GM18873 (cell line): ENCODE measurements around the gene NEK7.
A peak's percentile ranks its signal among the peaks of the same experiment; 100 is the strongest.

ENCODE experiments used
- ATAC-seq: cut with Tn5 transposase; IDR thresholded peaks from one replicate; pipeline ENCODE4 v1.9.1; 2021; ENCODE audit warnings: mild to moderate bottlenecking, moderate library complexity, moderate number of reproducible peaks; ENCODE audit not compliant: unreplicated experiment, low FRiP score

The NEK7 gene

DNA sequence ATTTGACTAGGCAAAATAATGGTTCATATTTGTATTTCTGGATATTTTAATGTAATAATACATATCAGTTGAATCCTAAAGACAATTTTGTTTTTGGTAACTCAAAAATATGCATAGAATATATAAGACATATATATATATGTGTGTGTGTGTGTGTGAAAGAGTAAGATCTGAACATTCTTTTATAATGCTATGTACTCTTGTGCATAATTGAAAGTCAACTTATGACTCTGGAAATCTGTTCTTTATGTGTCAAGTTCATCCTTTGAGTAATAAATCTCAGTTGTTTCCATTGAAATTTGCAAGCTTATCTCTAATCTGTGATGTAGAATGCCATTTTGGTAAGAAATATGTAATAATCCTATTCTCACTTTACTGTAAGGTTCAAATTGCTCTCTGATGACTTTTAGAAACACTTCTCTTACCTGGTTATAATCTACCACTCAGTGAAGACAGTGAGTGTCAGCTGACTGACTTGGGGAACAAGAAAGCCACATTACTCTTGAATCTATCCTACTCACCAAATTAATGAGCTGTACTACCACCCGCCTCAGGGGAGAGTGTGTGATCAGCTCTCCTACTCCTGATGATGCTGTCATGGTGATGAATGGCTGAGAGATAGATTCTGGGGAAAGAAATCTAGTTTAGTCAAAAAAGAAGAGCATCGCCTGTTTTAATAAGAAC is 15.0 kb upstream of the NEK7 start:
- no peak for ATAC-seq

DNA sequence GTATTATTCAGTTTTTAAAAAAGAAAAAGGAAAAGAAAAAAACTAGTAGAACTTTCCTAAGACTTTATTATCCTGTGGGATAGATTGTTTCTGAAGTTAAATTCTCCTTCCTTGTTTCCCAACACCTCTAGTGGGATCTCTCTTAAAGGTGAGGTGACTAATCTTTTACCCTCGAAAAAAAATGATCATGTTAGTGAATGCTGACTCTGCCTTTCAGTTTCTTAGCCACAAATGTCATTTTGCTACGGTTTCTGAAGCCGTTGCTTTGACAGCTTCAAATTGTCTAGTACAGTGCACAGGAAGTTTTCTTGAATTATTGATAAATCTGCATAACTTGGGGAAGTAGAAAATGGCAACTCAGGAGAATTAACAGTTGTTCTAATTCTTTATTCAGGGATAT is 13.0 kb upstream of the NEK7 start:
- ATAC-seq = no peak

DNA sequence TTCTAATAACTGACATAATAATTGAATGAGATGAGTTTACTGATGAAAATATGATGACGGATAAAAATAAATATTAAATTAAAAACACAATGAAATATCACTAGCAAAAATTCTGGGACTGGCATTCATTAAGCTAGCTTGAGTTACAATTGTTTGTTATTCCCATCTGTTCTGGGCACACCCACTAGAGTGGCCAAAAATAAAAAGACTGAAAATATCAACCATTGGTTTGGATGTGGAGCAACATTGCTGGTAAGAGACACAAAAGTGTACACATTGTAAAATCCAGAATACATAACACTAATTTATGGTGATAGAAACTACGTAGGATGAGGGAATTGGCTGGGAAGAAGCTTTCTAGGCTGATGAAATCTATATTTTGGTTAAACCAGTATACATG is 9.6 kb upstream of the NEK7 start:
- ATAC-seq = no peak

DNA sequence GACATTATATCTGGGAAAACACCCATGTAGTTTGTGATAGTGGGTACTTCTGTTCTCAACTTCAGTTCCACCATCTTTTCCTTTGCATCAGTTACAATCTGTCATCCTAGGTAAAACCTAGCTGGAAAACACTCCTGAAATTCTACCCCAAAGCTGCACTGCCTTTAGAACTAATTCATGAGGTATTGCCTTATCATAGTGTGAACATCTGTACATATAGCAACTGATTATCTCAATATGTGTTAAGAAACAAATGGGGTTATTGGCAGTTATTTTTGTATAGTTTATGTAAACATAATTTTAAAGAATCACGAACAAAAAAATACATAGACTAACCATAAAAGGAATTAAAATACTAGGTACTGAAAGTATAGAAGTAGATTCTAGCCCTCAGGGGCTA is 6.4 kb upstream of the NEK7 start:
- no peak for ATAC-seq

DNA sequence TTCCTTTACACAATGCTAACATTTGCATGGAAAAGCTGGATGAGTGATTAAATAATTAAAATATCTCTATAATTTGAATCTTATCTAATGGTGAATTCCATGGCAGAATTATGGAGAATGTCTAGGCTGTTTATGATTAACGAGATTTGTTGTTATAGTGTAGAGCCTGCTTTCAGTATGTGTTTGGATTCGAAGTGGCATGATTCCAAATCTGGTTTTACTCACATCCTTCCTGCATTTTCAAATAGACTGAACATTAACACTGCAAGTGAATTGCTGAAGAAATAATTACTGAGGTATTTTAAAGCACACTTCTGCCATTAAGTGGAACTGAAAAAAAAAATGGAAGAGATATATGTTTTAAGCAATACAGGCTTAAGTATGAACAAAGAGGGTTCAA is 5.1 kb upstream of the NEK7 start:
- no peak for ATAC-seq

DNA sequence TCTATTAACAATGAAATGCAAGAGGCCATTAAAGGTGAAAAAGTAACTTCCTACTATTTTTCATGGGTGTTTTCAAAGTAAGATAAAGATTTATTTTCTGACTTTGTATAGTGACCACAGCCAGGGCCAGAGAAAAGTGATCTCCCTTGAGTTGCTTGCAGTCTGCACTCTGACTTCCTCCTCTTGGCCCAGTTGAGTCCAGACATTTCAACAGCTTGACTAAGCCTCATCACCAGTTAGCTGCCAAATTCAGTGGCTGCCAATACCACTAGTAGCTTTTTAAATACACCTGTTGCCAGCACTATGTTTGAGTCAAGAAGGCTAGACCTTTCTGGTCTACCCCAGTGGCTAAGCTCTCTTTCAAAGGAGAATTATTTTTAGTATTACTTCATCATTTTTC is 3.7 kb upstream of the NEK7 start:
- no peak for ATAC-seq

DNA sequence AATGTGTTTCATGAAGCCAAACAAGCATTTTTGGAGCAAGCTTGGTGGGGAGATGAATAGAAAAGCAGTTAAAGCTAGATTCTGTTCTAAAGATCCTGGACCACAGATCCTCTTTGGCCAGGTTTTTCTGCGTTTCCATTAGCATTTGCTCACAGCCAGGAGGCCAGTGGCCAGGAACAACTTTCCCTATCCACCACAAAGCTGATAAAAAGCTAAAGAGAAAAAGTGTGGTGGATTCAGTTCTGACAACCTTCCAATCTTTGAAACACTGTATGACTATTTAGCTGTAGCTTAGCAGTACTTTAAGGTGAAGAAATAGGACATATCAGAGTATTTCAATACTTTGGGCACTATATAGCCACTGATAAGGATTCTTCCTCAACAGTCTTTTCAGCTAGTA is 3.0 kb upstream of the NEK7 start:
- no peak for ATAC-seq

DNA sequence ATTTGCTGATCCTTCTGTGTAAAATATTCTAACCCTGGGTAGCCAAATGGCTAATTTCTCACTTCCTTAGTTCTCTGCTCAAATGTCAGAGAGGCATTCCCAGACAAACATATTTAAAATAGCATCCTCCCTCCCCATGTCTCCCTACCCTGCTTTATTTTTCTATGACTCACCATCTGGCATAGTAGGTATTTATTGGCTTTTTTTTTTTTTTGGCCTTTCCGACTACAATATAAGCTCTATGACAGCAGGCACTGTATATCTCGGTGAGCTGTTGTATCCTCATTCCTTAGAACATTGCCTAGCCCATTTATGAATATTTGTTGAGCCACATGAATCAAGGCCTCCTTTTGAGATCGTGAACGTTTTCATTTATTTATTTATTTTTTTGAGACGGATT is 1.5 kb upstream of the NEK7 start:
- no peak for ATAC-seq

DNA sequence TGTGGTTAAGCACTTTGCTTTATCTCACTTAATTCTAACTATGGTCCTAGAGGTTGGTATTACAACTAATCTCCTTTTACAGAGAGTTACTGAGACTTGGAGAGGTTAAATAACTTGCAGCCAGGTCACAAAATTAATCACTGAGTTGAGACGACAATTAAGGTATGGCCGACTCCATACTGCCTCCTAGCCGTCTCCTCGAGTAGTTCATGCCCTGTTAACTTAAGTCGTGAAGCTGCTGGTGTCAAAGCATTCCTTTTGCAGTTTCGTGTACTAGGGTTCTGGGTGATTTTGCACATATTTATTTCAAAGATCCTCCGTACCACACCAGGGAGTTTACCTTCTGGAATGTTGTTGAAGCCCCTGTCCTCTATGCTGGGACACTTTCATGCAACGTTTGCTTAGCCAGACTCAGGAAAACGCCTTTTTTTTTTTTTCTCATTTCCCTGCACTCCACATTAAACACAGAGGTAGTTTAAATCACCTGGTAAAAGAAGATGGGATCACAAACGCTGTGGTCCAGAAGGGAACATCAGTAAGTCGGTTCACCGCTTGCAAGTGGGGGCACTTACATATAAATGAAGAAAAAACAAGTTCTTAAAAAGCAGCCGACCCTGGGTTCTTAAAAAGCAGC is 570 bp upstream of the NEK7 start:
- ATAC-seq = no peak

DNA sequence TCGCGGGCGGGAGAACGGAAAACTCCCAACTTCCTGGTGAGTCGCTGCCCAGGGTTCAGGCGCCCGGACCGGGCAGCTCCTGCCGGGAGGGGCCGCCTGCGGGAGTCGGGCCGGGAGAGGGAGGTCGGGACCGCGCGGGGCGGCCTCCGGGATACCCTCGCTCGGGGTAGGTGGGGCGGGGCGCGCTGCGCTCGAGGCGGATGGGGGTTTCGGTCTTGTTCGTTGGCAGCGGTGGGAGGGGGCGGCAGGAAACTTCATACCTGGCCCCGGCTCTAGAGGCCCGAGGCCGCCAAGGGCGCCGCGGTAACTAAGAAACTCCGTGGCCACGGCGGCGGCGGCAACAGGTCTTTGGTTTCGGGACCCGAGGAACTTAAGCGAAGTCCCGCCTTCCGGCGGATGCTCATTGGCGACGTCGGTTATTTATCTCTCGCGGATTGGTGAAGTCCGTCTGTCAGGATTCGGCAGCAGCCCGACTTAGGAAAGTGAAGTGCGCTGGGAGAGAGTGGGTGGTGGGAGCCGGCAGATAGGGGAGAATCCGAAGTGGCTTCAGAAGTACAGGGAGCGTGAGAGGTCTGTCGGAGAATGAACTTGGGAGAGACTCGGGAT is 546 bp downstream of the NEK7 start:
- ATAC-seq = peak; percentile 37

DNA sequence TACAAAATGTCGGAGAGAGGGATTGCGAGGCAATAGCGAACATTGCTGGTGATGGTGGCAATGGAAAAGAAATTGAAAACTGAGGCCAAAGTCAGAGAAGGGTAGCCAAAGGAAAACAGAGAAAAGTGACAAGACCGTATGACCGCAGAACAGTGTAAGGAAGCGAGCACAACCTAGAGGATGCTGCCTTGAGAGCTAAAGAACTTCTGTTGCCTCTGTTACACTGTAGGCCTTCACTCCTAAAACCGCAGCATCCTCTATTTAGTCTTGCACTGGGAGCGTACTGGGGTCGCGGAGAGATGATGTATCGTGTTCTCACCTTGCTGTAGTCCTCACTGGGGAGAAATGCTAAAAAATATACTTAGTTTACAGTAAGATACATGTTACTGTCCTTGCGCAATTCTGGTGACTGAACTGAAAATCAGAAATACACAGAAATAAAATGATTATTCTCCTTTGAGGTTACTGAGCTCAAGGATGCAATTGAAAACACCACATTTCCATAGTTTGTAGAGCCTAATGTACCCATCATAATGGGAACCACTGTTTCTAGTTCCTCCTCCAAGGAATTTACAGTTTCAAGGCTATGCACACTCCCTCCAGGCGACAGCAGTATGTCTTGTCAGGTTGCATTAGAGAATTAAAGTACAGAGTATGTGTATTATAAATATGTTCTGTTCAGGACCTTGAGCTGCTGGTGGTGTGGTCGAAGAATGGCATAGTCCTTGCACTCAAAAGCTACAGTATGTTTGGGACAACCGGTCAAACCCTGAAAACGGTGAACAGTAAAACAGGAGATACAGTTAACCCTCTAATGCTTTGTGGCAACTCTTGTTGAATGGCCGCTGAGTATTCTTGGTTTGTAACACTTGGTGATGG is 1.3 kb downstream of the NEK7 start:
- no peak for ATAC-seq

DNA sequence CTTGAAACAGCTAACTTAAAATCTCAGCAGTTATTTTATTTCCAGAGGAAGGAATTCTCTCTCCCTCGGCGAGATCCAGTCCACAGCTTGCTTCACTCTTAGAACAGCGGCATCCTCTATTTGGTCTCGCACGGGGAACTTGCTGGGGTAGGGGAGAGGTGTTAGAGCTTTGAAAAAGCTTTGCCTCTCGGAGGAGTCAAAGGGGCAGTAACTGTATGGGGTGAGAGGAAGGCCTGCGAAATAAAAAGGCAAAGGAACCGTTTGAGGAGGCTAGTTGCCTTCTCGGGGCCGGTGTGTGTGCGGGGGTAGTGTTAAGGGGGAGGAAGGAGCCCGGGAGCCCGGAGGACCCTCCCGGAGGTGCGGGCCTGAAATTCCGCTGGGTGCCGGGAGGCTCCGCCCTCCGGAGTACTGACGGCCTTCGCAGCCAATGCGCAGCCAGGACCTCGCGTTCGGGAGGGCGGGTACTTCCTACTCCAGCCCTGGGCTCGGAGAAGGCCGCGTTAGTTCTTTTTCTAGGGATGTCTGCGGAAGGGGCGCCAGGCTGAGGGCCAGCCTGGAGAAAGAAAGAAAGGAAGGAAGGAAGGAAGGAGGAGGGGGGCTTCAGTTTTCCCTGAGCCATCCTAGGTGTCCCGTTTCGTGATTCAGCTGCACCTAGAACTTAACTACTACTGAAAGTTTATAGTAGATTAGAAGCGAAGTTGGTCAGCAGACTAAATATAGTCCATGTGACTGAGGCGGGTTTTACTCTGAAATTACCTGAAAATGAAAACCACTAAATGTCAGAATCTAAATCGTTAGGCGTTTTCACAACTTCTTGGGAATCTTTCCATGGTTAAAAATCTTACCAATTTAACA is 2.2 kb downstream of the NEK7 start:
- peak; percentile 73 for ATAC-seq

DNA sequence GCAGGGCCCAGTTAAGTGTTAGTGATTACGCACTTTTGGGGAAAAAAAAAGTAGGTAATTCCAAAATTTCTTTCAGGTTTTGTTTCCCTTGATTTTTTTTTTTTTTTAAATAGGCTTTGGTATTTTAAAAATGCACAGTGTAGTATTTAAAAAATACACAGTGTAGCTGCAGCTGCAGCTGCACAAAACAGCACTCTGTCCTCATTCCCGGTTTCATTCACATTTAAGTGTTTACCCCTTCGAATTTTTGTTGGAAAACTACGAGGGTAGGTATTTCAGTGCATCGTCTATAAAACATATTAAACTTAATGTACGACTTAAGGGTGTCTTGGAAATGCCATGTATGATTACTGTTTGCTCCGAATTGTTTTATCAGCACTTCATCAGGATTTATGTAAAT is 3.4 kb downstream of the NEK7 start:
- no peak for ATAC-seq

DNA sequence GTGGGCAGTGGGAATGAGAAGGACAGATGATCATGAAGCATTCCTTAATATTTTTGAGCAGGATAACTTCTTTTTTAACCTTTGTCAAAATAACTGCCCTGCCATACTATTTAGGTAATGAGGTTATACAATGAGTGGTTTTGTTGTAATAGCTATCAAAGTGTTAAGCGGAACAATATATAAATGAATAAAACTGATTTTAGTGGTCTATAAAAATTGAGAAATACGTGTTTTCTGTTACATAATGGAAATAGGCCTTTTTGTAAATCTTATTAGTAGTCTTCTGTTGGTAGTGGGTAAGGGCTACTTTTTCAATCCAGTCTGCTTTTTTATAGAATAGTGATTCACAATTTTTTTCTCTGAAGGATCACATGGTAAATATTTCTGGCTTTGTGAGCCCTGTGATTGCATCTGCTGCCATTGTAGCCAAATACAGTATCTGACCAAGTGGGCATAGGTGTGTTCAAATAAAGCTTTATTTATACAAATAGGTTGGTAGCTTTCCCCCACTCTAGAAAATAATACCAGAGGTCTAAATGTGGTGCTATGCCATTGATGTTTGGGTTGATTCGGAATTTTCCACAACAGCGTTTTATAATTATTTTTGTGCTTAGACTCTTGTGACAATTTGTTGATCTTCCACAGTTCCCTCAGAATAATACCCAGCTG is 4.3 kb downstream of the NEK7 start:
- no peak for ATAC-seq

DNA sequence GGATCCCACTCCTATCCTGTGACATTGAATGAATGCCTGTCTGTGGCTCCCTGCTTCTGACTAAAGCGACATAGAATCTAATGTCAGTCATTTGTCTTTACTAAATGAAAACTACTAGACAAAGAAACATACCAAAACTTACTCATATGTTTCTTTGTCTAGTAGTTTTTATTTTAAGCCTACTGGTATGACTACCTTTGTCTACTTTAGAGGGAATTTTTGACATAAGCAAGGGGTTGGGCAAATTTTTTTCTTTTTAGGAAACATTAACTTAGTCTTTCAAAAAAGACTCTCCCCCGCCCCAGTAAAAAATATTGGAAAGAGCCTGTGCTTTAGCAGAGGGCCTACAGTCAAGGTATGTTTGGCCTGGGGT is 4.9 kb downstream of the NEK7 start:
- no peak for ATAC-seq

DNA sequence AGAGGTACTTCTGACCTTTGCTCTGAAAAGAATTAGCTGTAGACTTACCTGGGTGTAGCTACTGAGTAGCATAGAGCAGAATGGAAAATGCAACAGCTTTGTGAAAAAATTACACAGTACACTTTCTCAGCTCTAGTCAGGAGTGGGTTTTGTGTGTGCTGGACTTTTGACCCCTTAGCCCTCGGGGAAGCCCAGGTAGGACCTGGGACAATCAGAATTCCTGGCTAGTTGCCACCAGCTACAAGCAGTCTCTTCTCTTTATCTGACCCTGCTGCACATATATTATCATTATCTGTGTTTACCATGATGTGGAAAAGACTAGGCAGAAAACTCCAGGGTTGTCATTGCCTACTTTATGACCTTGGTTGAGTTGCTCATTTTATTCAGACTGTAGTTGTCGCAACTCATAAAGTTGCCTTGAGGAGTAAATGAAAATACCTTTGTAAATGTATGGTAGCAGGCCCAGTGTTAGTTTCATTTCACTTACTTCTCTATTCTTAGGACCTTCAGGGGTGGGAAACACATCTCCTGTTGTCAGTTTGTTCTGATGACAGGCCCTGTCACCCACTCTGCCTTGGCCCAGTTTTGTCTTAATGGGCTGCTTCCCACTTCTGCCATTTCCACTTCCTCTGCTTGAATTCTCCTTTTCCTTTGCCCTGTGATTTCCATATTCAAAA is 5.4 kb downstream of the NEK7 start:
- ATAC-seq = no peak

DNA sequence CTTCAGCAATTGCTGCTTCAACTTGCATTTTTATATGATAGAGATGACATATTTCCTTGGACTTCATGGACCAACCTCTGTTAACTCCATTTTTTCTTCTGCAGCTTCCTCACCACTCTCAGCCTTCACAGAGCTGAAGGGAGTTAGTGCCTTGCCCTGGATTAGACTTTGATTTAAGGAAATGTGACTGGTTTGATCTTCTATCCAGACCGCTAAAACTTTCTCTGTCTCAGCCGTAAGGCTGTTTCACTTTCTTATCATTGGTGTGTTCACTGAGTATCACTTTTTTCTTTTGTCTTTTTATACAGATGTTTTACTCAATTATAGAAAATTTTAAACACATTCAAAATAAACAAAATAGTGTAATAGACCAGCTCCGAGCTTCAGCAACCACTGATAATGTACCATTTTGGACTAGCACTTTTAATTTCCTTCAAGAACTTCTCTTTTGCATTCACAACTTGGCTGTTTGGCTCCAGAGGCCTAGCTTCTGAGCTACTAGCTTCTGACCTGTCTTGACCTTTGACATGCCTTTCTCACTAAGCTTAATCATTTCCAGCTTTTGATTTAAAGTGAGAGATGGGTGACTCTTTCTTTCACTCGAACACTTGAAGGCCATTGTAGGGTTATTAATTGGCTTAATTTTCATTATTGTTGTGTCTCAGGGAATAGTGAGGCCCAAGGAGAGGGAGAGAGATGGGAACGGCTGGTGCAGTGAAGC is 9.3 kb downstream of the NEK7 start:
- no peak for ATAC-seq

DNA sequence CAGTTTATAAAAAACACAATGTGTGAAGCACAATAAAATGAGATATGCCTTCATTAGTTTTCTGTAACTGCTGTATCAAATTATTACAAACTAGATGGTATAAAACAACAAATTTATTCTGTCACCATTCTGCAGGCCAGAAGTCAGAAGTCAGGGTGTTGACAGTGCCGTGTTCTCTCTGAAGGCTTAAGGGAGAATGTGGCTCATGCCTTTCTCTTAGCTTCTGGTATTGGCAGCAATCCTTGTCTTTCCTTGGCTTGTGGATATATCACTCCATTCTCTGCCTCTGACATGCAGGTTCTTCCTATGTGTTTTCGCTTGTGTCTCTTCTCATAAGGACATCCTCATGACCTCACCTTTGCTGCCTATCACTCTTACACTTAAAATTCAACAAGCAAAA is 10.1 kb downstream of the NEK7 start:
- no peak for ATAC-seq
